Hepatocyte (in vitro differentiated cells): Measurements from ENCODE around the gene DDX11.

Source experiments
- EZH2 ChIP-seq: fragments of 200-600 bp; sonication (generic); IDR thresholded peaks from 2 replicates; pipeline ENCODE4 v1.6.1; 2016; ENCODE audit warnings: antibody characterized with exemption, mild to moderate bottlenecking, borderline replicate concordance
- EZH2phosphoT487 ChIP-seq: fragments of 200-600 bp; sonication (generic); IDR thresholded peaks from one replicate; pipeline ENCODE4 v1.6.1; 2018; ENCODE audit warnings: antibody characterized with exemption, mild to moderate bottlenecking, low read depth, moderate library complexity; ENCODE audit not compliant: unreplicated experiment, severe bottlenecking
- TF ChIP-seq, protein P1 (sequence below): fragments of 200-600 bp; sonication (generic); IDR thresholded peaks from 2 replicates; pipeline ENCODE4 v1.5.1; 2016; ENCODE audit warnings: antibody characterized with exemption, mild to moderate bottlenecking; ENCODE audit not compliant: poor library complexity

DNA sequence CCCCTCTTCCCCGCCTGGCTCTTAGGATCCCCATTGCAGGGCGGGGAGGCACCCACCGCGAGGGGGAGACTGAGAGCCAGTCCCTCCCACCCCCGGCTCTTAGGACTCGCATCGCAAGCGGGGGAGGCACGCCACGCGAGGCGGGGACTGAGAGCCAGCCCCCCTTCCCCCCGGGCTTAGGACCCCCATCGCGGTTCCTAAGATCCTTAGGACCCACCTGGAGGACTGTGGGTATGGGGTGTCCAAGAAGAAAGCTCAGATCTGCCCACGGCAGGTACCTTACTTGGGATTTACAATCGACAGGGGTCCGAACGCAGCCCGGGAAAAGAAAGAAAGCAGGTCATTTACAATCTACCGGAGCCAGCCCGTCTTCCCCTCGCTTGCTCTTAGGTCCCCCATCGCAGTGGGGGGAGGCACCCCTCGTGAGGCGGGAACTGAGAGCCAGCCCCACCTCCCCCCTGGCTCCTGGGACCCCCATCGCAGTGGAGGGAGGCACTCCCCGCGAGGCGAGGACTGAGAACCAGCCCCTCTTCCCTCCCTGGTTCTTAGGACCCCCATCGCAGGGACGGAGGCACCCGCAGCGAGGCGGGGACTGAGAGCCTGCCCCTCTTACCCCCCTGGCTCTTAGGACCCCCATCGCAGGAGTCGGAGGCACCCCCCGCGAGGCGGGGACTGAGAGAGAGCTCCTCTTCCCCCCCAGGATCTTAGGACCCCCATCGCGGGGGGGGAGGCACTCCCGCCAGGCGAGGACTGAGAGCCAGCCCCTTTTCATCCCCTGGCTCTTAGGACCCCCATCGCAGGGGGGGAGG lies 43.7 kb downstream of the DDX11 start:
- TF ChIP-seq, protein P1, sequence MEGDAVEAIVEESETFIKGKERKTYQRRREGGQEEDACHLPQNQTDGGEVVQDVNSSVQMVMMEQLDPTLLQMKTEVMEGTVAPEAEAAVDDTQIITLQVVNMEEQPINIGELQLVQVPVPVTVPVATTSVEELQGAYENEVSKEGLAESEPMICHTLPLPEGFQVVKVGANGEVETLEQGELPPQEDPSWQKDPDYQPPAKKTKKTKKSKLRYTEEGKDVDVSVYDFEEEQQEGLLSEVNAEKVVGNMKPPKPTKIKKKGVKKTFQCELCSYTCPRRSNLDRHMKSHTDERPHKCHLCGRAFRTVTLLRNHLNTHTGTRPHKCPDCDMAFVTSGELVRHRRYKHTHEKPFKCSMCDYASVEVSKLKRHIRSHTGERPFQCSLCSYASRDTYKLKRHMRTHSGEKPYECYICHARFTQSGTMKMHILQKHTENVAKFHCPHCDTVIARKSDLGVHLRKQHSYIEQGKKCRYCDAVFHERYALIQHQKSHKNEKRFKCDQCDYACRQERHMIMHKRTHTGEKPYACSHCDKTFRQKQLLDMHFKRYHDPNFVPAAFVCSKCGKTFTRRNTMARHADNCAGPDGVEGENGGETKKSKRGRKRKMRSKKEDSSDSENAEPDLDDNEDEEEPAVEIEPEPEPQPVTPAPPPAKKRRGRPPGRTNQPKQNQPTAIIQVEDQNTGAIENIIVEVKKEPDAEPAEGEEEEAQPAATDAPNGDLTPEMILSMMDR = peak; percentile 71
- no peak for TF ChIP-seq EZH2phosphoT487
- TF ChIP-seq EZH2 = no peak
